Effector memory CD8-positive, alpha-beta T cell (primary cell): ENCODE measurements around the gene SPAG4.

Experiments used
- ATAC-seq: fragments of 150-1000 bp; cut with Tn5 transposase; replicated peaks from 2 replicates; pipeline ENCODE4 v1.10.0; 2021; ENCODE audit warnings: mild to moderate bottlenecking, moderate library complexity
- DNase-seq, 3 experiments: peaks; one replicate each; pipeline ENCODE4 v3.0.0; 2021
- H3K27ac Mint-ChIP-seq, 2 donors: one replicate each; pipeline ENCODE4 v1.8.0; 2022; ENCODE audit warnings: mild to moderate bottlenecking in 2 of 2, mixed read lengths in 2 of 2, moderate library complexity in 2 of 2
- H3K27me3 Mint-ChIP-seq, 2 donors: one replicate each; pipeline ENCODE4 v1.8.0; 2022; ENCODE audit warnings: mixed read lengths in 2 of 2
- H3K36me3 Mint-ChIP-seq: one replicate; pipeline ENCODE4 v1.8.0; 2022; ENCODE audit warnings: mild to moderate bottlenecking, moderate library complexity, mixed read lengths; ENCODE audit not compliant: insufficient read depth
- H3K4me1 Mint-ChIP-seq, 2 donors: one replicate each; pipeline ENCODE4 v1.8.0; 2022; ENCODE audit warnings: low read depth in 2 of 2, mixed read lengths in 2 of 2
- H3K4me3 Mint-ChIP-seq, 2 donors: one replicate each; pipeline ENCODE4 v1.8.0; 2022; ENCODE audit warnings: mild to moderate bottlenecking in 2 of 2, mixed read lengths in 2 of 2, moderate library complexity in 2 of 2
- H3K9me3 Mint-ChIP-seq, 2 donors: one replicate each; pipeline ENCODE4 v1.8.0; 2022; ENCODE audit warnings: mixed read lengths in 2 of 2

The SPAG4 gene

DNA sequence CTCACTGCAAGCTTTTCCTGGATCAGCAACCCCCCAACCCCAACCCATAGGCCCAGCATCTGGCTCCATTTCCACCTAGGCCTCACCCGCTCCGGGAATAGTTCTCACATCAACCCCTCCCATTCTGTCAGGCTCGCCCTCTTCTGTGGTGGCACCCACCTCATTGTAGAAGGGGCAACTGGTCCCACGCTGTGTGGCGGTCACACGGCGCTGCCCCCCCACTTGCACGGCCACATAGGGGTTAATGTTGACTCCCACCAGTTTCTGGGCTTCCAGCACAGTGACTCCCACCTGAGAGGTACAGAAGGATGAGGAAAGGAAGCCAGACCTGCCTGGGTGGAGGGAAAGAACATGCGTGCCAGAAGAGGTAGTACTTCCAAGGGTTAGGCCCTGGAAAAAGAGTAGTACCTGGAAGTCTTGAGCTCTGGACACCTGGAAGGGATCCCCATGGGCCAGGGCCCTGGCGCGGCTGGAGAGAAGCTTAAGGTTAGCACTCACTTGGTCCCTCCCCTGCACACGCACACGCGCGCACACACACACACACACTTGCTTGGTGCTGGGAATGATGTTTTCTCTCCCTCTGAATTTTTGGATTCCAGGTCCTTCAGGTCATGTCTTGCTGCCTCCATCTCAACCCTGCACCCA is 12.7 kb upstream of the SPAG4 start:
- H3K27me3 Mint-ChIP-seq = peaks cover 14 to 29% of the 10 kb centered on the region in 2 donors
- ATAC-seq (no peak), DNase-seq (no peak)
- peaks cover 3% of the 10 kb centered on the region for H3K36me3 Mint-ChIP-seq
- peak overlapping the region; percentile 80 to 81 for H3K4me3 Mint-ChIP-seq
- H3K4me1 Mint-ChIP-seq = peaks cover 8 to 11% of the 10 kb centered on the region in 2 donors
- H3K27ac Mint-ChIP-seq = no peak overlapping the region
- H3K9me3 Mint-ChIP-seq = no peaks in the 10 kb centered on the region

DNA sequence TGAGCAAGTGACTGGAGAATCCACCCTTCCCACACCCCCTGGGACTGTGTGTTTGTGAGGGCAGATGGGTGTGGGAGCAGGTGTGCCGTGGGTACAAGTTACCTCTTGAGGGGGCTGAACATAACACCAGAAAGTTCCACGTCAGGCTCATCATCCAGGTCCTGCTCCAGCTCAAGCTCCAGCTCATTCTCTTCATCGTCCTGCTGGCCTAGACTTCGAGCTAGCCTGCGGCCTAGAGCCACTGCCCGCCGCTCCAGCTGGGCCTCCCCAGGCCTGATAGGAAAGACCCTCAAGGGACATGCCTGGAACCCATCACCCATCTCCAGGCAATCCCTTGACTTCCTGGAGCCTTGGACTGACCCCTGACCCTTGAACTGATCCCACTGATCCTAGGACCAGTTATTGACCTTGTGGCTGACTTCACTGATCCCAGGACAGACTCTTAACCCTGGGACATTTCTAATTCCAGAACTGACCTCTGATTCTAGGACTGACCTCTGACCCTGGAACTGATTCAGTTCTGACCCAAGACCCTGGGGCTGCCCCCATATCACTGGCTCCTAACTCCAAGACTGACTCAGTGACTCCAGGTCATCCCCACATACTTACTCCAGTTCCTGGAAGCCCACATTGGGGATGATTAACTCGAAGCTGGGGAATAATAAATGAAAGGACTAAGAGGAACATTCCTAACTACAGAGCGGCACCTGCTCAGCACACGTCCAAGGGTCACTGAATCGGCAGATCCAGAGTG is 11.8 kb upstream of the SPAG4 start:
- Mint-ChIP-seq H3K27me3 (peaks cover 14 to 27% of the 10 kb centered on the region in 2 donors), H3K4me1 (peaks cover 8 to 11% of the 10 kb centered on the region in 2 donors), H3K27ac (no peak overlapping the region), H3K4me3 (no peak overlapping the region), H3K9me3 (no peaks in the 10 kb centered on the region), H3K36me3 (peaks cover 3% of the 10 kb centered on the region)
- DNase-seq (no peak), ATAC-seq (no peak)

DNA sequence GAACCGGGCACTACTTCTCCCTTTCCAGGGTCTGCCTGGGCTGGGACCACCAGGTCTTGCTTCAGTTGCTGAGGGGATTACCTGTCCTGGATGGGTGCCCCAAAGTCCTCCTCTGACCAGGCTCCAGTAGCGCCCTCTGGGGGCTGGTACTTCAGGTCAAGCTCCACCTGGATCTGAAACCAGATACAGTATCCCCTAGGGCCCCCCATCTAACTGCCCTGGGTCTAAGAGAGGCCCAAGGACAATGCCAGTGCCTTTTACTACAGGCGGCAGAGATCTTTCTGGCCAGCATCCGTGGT is 11.2 kb upstream of the SPAG4 start:
- H3K9me3 Mint-ChIP-seq = no peaks in the 10 kb centered on the region
- ATAC-seq = no peak
- H3K4me3 Mint-ChIP-seq = no peak overlapping the region
- no peak for DNase-seq
- H3K27me3 Mint-ChIP-seq = peaks cover 9 to 21% of the 10 kb centered on the region in 2 donors
- peaks cover 3% of the 10 kb centered on the region for H3K36me3 Mint-ChIP-seq
- peaks cover 8 to 11% of the 10 kb centered on the region in 2 donors for H3K4me1 Mint-ChIP-seq
- no peak overlapping the region for H3K27ac Mint-ChIP-seq

DNA sequence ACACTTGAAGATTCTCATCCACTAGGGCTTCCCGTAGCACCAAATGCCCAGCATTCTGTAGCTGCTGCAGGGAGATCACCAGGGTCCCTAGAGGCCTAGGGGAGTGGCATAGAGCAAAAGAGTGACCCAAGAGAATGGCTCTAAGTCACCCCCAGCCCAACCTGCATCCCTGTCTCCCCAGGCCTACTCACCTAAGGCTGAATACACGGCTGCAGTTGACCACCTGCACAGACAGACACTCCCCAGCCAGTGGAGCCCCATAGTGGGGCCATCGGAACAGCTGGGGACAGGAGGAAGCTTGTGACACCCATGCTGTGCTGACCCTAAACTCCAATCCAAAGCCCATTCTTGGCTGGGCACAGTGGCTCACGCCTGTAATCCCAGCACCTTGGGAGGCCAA is 9.5 kb upstream of the SPAG4 start:
- no peak for DNase-seq
- Mint-ChIP-seq H3K9me3 (no peaks in the 10 kb centered on the region), H3K36me3 (peaks cover 3% of the 10 kb centered on the region), H3K4me1 (peaks cover 4% of the 10 kb centered on the region in 2 donors), H3K4me3 (no peak overlapping the region), H3K27me3 (peaks cover under 1 to 4% of the 10 kb centered on the region in 2 donors), H3K27ac (no peak overlapping the region)
- ATAC-seq = no peak

DNA sequence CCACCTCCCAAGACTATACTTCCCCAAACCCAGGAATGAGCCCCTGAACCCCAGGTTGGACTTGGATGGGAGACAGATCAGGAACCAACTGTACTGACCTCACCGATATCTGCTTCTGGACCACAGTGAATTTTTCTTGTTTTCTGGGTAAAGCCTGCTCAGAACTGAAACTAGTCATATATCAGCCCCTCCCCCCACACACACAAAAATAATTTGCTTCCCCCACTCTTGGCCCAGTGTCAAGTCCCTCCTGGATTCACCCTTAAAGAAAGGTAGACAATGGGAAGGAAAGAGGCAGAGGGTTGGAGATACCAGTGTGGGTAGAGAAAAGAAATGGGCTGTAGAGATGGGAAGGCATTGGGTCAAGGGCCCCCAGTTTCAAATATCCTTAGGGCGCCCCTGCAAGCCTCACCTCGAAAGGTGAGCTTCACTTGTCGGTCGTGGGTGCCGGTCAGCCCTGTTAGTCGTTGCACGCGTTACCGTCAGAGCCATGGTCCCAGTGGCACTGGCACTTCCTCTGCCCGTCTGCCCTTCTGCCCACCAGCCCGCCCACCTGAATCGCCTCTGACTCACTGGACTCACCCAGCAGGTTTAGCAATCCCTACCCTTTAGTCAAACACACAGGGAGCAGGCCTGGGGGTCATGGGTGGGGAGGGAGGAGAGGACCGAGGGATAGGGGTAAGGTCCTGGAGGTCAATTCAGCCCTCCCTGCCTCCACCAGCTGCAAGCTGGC is 8.5 kb upstream of the SPAG4 start:
- H3K9me3 Mint-ChIP-seq = no peaks in the 10 kb centered on the region
- H3K36me3 Mint-ChIP-seq = peaks cover 3% of the 10 kb centered on the region
- ATAC-seq (no peak), DNase-seq (no peak)
- H3K4me3 Mint-ChIP-seq = no peak overlapping the region
- H3K27me3 Mint-ChIP-seq = no peaks in the 10 kb centered on the region
- no peak overlapping the region for H3K27ac Mint-ChIP-seq
- H3K4me1 Mint-ChIP-seq = peaks cover 0 to 2% of the 10 kb centered on the region in 2 donors

DNA sequence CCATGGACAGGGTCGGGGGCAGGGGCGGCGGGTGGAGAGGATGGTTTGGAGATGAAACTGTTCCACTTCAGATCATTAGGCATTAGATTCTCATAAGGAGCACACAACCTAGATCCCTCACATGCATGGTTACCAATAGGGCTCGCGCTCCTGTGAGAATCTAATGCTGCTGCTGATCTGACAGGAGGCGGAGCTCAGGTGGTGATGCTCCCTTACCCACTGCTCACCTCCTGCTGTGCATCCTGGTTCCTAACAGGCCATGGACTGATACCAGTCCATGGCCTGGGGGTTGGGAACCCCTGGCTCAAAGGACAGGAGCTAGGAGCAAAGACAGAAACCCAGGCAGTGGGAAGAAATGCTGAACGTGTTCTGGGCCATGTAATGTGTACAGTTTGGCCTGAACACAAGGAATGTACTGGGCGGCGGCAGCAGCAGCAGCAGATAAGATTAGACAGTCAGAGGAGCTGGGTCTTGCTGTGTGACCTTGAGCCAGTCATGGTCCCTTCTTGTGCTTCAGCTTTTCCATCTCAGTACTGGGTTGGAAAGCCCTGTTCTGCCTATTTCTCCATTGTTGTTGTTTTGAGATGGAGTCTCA is 4.7 kb upstream of the SPAG4 start:
- no peak overlapping the region for H3K4me3 Mint-ChIP-seq
- H3K36me3 Mint-ChIP-seq = peaks cover 22% of the 10 kb centered on the region
- ATAC-seq (no peak), DNase-seq (no peak)
- no peaks in the 10 kb centered on the region for H3K27me3 Mint-ChIP-seq
- H3K9me3 Mint-ChIP-seq = no peaks in the 10 kb centered on the region
- H3K4me1 Mint-ChIP-seq = peaks cover 5 to 6% of the 10 kb centered on the region in 2 donors
- H3K27ac Mint-ChIP-seq = no peak overlapping the region

DNA sequence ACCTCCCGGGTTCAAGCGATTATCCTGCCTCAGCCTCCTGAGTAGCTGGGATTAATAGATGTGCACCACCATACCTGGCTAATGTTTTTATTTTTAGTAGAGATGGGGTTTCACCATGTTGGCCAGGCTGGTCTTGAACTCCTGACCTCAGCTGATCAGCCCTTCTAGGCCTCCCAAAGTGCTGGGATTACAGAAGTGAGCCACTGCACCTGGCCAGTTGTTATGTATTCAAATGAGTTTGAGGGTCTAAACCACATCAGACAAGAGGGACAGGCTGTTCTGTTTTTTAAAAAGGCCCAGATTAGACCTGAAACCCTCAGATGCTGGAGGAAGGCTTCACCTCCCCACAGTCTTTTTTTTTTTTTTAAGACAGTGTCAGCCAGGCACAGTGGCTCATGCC is 4.1 kb upstream of the SPAG4 start:
- DNase-seq (no peak), ATAC-seq (no peak)
- Mint-ChIP-seq H3K27ac (no peak overlapping the region), H3K4me1 (peaks cover 7 to 8% of the 10 kb centered on the region in 2 donors), H3K9me3 (no peaks in the 10 kb centered on the region), H3K36me3 (peaks cover 28% of the 10 kb centered on the region), H3K4me3 (no peak overlapping the region), H3K27me3 (no peaks in the 10 kb centered on the region)

DNA sequence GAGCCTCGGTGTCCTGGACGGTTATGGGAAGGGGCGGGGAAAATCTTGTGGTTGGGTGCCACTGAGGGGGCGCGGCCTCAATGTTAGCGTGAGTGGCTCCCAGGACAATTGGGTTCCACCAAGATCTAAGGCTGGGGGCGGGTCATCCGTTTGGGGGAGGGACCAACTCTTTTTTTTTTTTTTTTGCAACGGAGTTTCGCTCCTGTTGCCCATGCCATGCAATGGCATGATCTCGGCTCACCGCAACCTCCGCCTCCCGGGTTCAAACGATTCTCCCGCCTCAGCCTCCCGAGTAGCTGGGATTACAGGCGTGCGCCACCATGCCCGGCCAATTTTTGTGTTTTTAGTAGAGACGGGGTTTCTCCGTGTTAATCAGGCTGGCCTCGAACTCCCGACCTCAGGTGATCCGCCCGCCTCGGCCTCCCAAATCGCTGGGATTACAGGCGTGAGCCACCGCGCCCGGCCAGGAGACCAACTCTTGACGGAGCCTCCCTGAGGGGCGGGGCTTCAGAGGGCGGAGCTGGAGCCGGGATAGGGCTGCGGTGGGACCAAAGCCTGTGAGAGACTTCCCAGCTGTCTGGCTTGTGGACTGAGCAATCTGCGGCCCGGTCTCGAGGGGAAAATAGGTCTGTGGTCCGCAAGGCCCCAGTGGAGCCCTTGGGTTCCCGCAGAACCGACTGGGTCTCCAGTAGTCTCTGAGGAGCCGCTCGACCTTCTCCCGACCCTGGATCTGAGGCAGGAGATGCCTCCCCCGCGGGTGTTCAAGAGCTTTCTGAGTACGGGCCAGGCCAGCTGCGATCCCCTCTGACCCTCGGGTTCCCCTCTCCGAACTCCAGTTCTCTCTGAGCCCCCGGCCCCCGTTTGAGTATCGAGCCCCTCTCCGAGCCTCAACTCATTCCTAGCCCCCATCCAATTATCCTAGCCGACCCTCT is 1.1 kb downstream of the SPAG4 start:
- Mint-ChIP-seq H3K27ac (peak overlapping the region; percentile 98 to 99), H3K4me1 (peaks cover 34 to 35% of the 10 kb centered on the region in 2 donors), H3K36me3 (peaks cover 45% of the 10 kb centered on the region), H3K27me3 (no peaks in the 10 kb centered on the region), H3K9me3 (no peaks in the 10 kb centered on the region), H3K4me3 (peak overlapping the region; percentile 89 to 90)
- DNase-seq = peak; percentile 42 to 99 (median 47)
- no peak for ATAC-seq

DNA sequence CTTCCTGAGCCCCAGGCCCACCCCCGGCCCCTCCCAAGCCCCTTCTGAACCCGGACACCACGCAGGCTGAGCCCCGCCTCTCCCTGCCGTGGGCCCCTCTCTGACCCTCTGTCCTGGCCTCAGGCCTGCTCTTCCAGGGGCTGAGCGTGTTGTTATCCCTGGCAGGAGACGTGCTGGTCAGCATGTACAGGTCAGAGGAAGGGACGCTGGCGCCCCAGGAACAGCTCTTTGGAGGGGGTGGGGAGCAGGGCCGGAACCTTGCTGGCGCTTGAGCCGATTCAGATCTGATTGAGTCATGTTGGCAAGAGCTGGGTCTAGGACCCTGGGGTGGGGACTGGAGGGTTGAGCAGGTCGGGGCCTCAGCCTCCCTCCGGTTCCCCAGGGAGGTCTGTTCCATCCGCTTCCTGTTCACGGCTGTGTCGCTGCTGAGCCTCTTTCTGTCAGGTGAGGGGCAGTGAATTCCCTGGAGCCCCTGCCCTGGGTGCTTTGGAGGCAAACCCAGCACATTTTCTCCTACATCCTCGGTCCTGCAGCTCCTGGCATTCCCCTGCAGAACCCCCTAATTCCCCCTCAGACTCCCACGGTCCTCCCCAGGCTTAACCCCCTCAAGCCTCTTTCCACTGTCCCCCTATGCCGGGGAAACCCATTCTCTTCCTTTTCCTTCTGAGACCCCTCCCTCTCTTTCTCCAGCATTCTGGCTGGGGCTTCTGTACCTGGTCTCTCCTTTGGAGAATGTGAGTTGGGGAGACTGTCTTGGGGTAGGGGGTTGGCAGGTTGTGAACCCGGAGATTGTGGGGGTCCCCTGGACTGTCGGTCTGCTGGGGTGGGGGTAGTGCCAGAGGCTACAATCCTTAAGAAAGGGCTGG is 2.0 kb downstream of the SPAG4 start:
- peak in 1 of 3 experiments; percentile 17 for DNase-seq

DNA sequence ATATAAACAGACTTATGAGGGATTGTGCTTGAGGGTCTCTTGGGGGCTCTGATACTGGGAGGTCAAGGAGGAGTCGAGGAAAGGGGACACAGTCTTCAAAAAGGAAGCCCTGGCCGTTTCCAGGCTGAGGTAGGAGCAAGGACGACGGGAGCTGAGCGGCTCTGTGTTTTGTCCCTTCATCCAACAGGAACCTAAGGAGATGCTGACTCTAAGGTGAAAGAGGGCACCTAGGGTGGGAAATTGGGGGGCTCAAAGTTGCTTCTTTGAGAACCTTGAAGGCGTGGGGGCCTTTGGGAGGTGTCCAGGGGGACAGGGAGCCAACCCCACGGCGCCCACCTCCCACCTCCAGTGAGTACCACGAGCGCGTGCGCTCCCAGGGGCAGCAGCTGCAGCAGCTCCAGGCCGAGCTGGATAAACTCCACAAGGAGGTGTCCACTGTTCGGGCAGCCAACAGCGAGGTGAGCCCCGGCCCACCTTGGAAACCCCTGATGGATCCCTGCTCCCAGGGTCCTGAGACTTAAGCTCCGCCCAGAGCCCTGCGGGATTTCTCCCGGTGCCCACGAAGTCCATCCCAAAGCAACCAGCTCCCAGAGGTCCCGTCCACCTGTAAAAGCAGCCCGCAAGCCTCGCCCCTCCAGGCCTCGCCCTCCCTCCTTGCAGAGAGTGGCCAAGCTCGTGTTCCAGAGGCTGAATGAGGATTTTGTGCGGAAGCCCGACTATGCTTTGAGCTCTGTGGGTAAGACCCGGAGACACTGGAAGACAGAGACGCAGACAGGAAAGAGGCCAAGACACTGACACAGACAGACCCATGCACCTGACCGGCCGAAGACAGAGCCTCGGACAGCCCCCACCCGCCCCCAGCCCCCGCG is 2.9 kb downstream of the SPAG4 start:
- H3K9me3 Mint-ChIP-seq = no peaks in the 10 kb centered on the region
- peaks cover 34 to 35% of the 10 kb centered on the region in 2 donors for H3K4me1 Mint-ChIP-seq
- ATAC-seq (no peak), DNase-seq (no peak)
- H3K4me3 Mint-ChIP-seq = peak overlapping the region; percentile 89 to 90
- peaks cover 57% of the 10 kb centered on the region for H3K36me3 Mint-ChIP-seq
- peak overlapping the region in 1 of 2 donors; percentile 83 for H3K27ac Mint-ChIP-seq
- H3K27me3 Mint-ChIP-seq = no peaks in the 10 kb centered on the region

More for the DNA sequence above, 2.0 kb downstream of the SPAG4 start:
- Mint-ChIP-seq H3K4me3 (peak overlapping the region; percentile 89 to 90), H3K27ac (peak overlapping the region; percentile 83 to 98), H3K27me3 (no peaks in the 10 kb centered on the region), H3K36me3 (peaks cover 49% of the 10 kb centered on the region), H3K4me1 (peaks cover 34 to 35% of the 10 kb centered on the region in 2 donors), H3K9me3 (no peaks in the 10 kb centered on the region)
- ATAC-seq = no peak
